BE2C (cell line): ENCODE measurements around the gene CACNA1G.
A peak's percentile ranks its signal among the peaks of the same experiment; 100 is the strongest.

Experiments used
- DNase-seq: peaks from one replicate; pipeline ENCODE4 v3.0.0-alpha.2; 2020
- H3K27me3 ChIP-seq: fragments of 250-450 bp; sonication (Bioruptor Pico); 2 replicates; pipeline ENCODE4 v1.5.1; 2020; ENCODE audit warnings: mild to moderate bottlenecking
- H3K36me3 ChIP-seq: fragments of 250-450 bp; sonication (Bioruptor Pico); 2 replicates; pipeline ENCODE4 v1.5.1; 2020; ENCODE audit warnings: mild to moderate bottlenecking
- H3K4me1 ChIP-seq: fragments of 250-450 bp; sonication (Bioruptor Pico); 2 replicates; pipeline ENCODE4 v1.5.1; 2020
- H3K4me3 ChIP-seq: 2 replicates; pipeline ENCODE4 v1.5.1; 2011; ENCODE audit warnings: low read depth, low read length
- H3K9me3 ChIP-seq: fragments of 250-450 bp; sonication (Bioruptor Pico); 2 replicates; pipeline ENCODE4 v1.5.1; 2020
- CTCF ChIP-seq: IDR thresholded peaks from 2 replicates; pipeline ENCODE4 v1.5.1; 2012; ENCODE audit warnings: mild to moderate bottlenecking, low read depth, low read length

CACNA1G gene

GRCh38 chr17:50545311-50545710 lies 15.2 kb upstream of the CACNA1G start:
- no peaks in the 10 kb centered on the region for H3K9me3 ChIP-seq
- H3K36me3 ChIP-seq = no peaks in the 10 kb centered on the region
- H3K4me1 ChIP-seq = peaks cover 8% of the 10 kb centered on the region
- no peaks in the 10 kb centered on the region for H3K27me3 ChIP-seq
- DNase-seq = no peak
- H3K4me3 ChIP-seq = no peak overlapping the region
- no peak for TF ChIP-seq CTCF

- no peak for DNase-seq
- Histone ChIP-seq H3K9me3 (no peaks in the 10 kb centered on the region), H3K4me1 (peaks cover 8% of the 10 kb centered on the region), H3K36me3 (no peaks in the 10 kb centered on the region), H3K4me3 (no peak overlapping the region; the same call in 1 of the 2 replicates), H3K27me3 (no peaks in the 10 kb centered on the region)
- no peak for TF ChIP-seq CTCF
Measured at GRCh38 chr17:50546701-50547034, 13.8 kb upstream of the CACNA1G start.

GRCh38 chr17:50547035-50547735 lies 13.3 kb upstream of the CACNA1G start, which contains the start of gene SPATA20:
Gene SPATA20 (plus strand): TSS chr17:50547174. CDS start chr17:50547209, 35 bp downstream.
- peak; percentile 96 for TF ChIP-seq CTCF
- H3K36me3 ChIP-seq = no peaks in the 10 kb centered on the region
- DNase-seq = peak; percentile 96
- H3K4me3 ChIP-seq = peak within 1 kb of the TSS; percentile 70
- no peaks in the 10 kb centered on the region for H3K9me3 ChIP-seq
- no peaks in the 10 kb centered on the region for H3K27me3 ChIP-seq
- peaks cover 8% of the 10 kb centered on the region for H3K4me1 ChIP-seq

GRCh38 chr17:50547736-50548083 lies 12.8 kb upstream of the CACNA1G start:
- Histone ChIP-seq H3K9me3 (no peaks in the 10 kb centered on the region), H3K27me3 (no peaks in the 10 kb centered on the region), H3K4me1 (peaks cover 5% of the 10 kb centered on the region), H3K4me3 (peak overlapping the region; percentile 70), H3K36me3 (no peaks in the 10 kb centered on the region)
- TF ChIP-seq CTCF = no peak
- DNase-seq = no peak

GRCh38 chr17:50548831-50549230 lies 11.7 kb upstream of the CACNA1G start:
- H3K9me3 ChIP-seq = no peaks in the 10 kb centered on the region
- no peak for DNase-seq
- peaks cover 4% of the 10 kb centered on the region for H3K4me1 ChIP-seq
- no peaks in the 10 kb centered on the region for H3K36me3 ChIP-seq
- no peak overlapping the region for H3K4me3 ChIP-seq
- TF ChIP-seq CTCF = no peak
- H3K27me3 ChIP-seq = no peaks in the 10 kb centered on the region

- DNase-seq = no peak
- Histone ChIP-seq H3K27me3 (no peaks in the 10 kb centered on the region), H3K4me3 (no peak overlapping the region), H3K9me3 (no peaks in the 10 kb centered on the region), H3K36me3 (no peaks in the 10 kb centered on the region), H3K4me1 (peaks cover 4% of the 10 kb centered on the region)
- TF ChIP-seq CTCF = no peak
Measured at GRCh38 chr17:50549256-50549941, 11.1 kb upstream of the CACNA1G start.
